Astrocyte (in vitro differentiated cells and primary cell): ENCODE results near the gene MRPL28. TPM values are rescaled to one million over a fixed set of nuclear protein-coding genes. Genes with fewer than 3 reads are reported as not detected.

Experiments used
- DNase-seq: peaks from one replicate; pipeline ENCODE4 v3.0.0-alpha.2; 2010; ENCODE audit warnings: low read depth
- FAIRE-seq: peaks from 2 replicates; lab custom pipeline; 2011; peaks lifted over from hg19 to GRCh38; lab: Jason Lieb, UNC
- H2AFZ ChIP-seq: 2 replicates; pipeline ENCODE4 v1.6.0; 2012; ENCODE audit warnings: low read depth, low read length, inconsistent platforms
- H3K27ac ChIP-seq: 2 replicates; pipeline ENCODE4 v1.5.1; 2011; ENCODE audit warnings: low read depth, low read length, inconsistent platforms
- H3K27me3 ChIP-seq: 2 replicates; pipeline ENCODE4 v1.6.0; 2011; ENCODE audit warnings: low read length, inconsistent platforms; ENCODE audit not compliant: insufficient read depth
- H3K36me3 ChIP-seq: 2 replicates; pipeline ENCODE4 v1.5.1; 2011; ENCODE audit warnings: low read length, inconsistent platforms; ENCODE audit not compliant: insufficient read depth
- H3K4me1 ChIP-seq: 2 replicates; pipeline ENCODE4 v1.5.1; 2011; ENCODE audit warnings: low read length, inconsistent platforms; ENCODE audit not compliant: insufficient read depth
- H3K4me2 ChIP-seq: 2 replicates; pipeline ENCODE4 v1.6.0; 2012; ENCODE audit warnings: low read length, inconsistent platforms
- H3K4me3 ChIP-seq: 2 replicates; pipeline ENCODE4 v1.5.1; 2011; ENCODE audit warnings: low read depth, mild to moderate bottlenecking, low read length, inconsistent platforms; ENCODE audit not compliant: insufficient read depth
- H3K79me2 ChIP-seq: 2 replicates; pipeline ENCODE4 v1.6.0; 2012; ENCODE audit warnings: mild to moderate bottlenecking, low read length, inconsistent platforms; ENCODE audit not compliant: insufficient read depth
- H3K9ac ChIP-seq: 2 replicates; pipeline ENCODE4 v1.6.0; 2012; ENCODE audit warnings: mild to moderate bottlenecking, low read length, inconsistent platforms
- H3K9me3 ChIP-seq: 2 replicates; pipeline ENCODE4 v1.5.1; 2012; ENCODE audit warnings: low read depth, mild to moderate bottlenecking, low read length, inconsistent platforms; ENCODE audit not compliant: insufficient read depth
- H4K20me1 ChIP-seq: 2 replicates; pipeline ENCODE4 v1.6.0; 2012; ENCODE audit warnings: low read length, inconsistent platforms; ENCODE audit not compliant: insufficient read depth
- H3K27ac Mint-ChIP-seq: one replicate; pipeline ENCODE4 v1.8.0; 2021; ENCODE audit warnings: mild to moderate bottlenecking, mixed read lengths; ENCODE audit not compliant: unreplicated experiment
- H3K27me3 Mint-ChIP-seq: one replicate; pipeline ENCODE4 v1.8.0; 2021; ENCODE audit warnings: low read depth, mixed read lengths; ENCODE audit not compliant: unreplicated experiment
- H3K36me3 Mint-ChIP-seq: one replicate; pipeline ENCODE4 v1.8.0; 2021; ENCODE audit warnings: low read depth, mixed read lengths; ENCODE audit not compliant: unreplicated experiment
- H3K4me1 Mint-ChIP-seq: one replicate; pipeline ENCODE4 v1.8.0; 2021; ENCODE audit warnings: low read depth, mixed read lengths; ENCODE audit not compliant: unreplicated experiment
- H3K4me3 Mint-ChIP-seq: one replicate; pipeline ENCODE4 v1.8.0; 2021; ENCODE audit warnings: mild to moderate bottlenecking, moderate library complexity, mixed read lengths; ENCODE audit not compliant: unreplicated experiment
- H3K9me3 Mint-ChIP-seq: one replicate; pipeline ENCODE4 v1.8.0; 2021; ENCODE audit warnings: mild to moderate bottlenecking, mixed read lengths; ENCODE audit not compliant: unreplicated experiment
- CTCF ChIP-seq: IDR thresholded peaks from 2 replicates; pipeline ENCODE4 v1.5.1; 2011; ENCODE audit warnings: low read depth, mild to moderate bottlenecking, inconsistent platforms, low read length, moderate library complexity; ENCODE audit not compliant: insufficient read depth
- EZH2 ChIP-seq: IDR thresholded peaks from 2 replicates; pipeline ENCODE4 v1.6.1; 2012; ENCODE audit warnings: mild to moderate bottlenecking, low read length, inconsistent platforms; ENCODE audit not compliant: insufficient read depth
- total RNA-seq: library from RNA; stranded (reverse); gene quantifications from 2 replicates; pipeline ENCODE4 v1.2.1, GENCODE V29; 2021

The MRPL28 gene
- total RNA-seq, 1 donor from 2014 or later: 95.8 TPM

GRCh38 chr16:404971-405486 is 34.7 kb upstream of the MRPL28 start:
- Histone ChIP-seq H4K20me1 (peaks cover 5% of the 10 kb centered on the region), H3K9me3 (no peaks in the 10 kb centered on the region), H2AFZ (no peak overlapping the region), H3K4me1 (peaks cover 8% of the 10 kb centered on the region), H3K4me2 (no peak overlapping the region), H3K9ac (no peak overlapping the region), H3K27ac (no peak overlapping the region), H3K79me2 (peaks cover 9% of the 10 kb centered on the region), H3K4me3 (no peak overlapping the region), H3K36me3 (no peaks in the 10 kb centered on the region), H3K27me3 (no peaks in the 10 kb centered on the region)
- Mint-ChIP-seq H3K27me3 (no peaks in the 10 kb centered on the region), H3K36me3 (peaks cover 2% of the 10 kb centered on the region), H3K9me3 (no peaks in the 10 kb centered on the region), H3K27ac (peak overlapping the region; percentile 7), H3K4me3 (no peak overlapping the region), H3K4me1 (no peaks in the 10 kb centered on the region)
- DNase-seq (no peak), FAIRE-seq (no peak)
- TF ChIP-seq CTCF (no peak), EZH2 (no peak)

- peak within 1 kb of the TSS; percentile 87 for H3K4me3 Mint-ChIP-seq
- Histone ChIP-seq H3K9me3 (no peaks in the 10 kb centered on the region), H4K20me1 (peaks cover 25% of the 10 kb centered on the region), H3K4me1 (peaks cover 8% of the 10 kb centered on the region), H3K79me2 (peaks cover 9% of the 10 kb centered on the region), H2AFZ (peak within 1 kb of the TSS; percentile 98), H3K27me3 (no peaks in the 10 kb centered on the region), H3K4me2 (peak within 1 kb of the TSS; percentile 93), H3K36me3 (no peaks in the 10 kb centered on the region), H3K4me3 (peak within 1 kb of the TSS; percentile 78), H3K27ac (peak within 1 kb of the TSS; percentile 75), H3K9ac (peak within 1 kb of the TSS; percentile 87)
- peaks cover 2% of the 10 kb centered on the region for H3K36me3 Mint-ChIP-seq
- H3K27ac Mint-ChIP-seq: peak within 1 kb of the TSS; percentile 86
- FAIRE-seq (no peak), DNase-seq (peak; percentile 65)
- no peaks in the 10 kb centered on the region for H3K9me3 Mint-ChIP-seq
- no peaks in the 10 kb centered on the region for H3K27me3 Mint-ChIP-seq
- TF ChIP-seq CTCF (no peak), EZH2 (no peak)
- no peaks in the 10 kb centered on the region for H3K4me1 Mint-ChIP-seq
These were observed 31.4 kb upstream of the MRPL28 start, which contains the start of gene DECR2 for GRCh38 chr16:401468-402348. Gene DECR2, plus strand, starts transcription at chr16:401885. Its CDS starts 79 bp downstream, at chr16:401964.
